ENCODE measurements around the gene GNA12.

GNA12 gene

GRCh38 chr7:2802101-2802500, 42.0 kb downstream of the GNA12 start:
- H3K4me3 ChIP-seq (ENCODE audit: low read length in 2 of 2) = no peak overlapping the region
- H3K27me3 ChIP-seq (ENCODE audit: control insufficient read depth in 3 of 3, insufficient read depth in 3 of 3, low read depth in 1 of 3, low read length in 3 of 3) = no peaks in the 10 kb centered on the region
- H2BK12ac ChIP-seq (ENCODE audit: low read length) = no peak overlapping the region
- H3K9me3 ChIP-seq (replicated peaks in 1 of 2; ENCODE audit: control insufficient read depth in 2 of 2, insufficient read depth in 1 of 2, low read depth in 1 of 2, low read length in 2 of 2) = peaks cover 0 to 3% of the 10 kb centered on the region in 2 donors
- no peak overlapping the region for H2BK120ac ChIP-seq (ENCODE audit: low read depth, low read length)
- peaks cover 3 to 10% of the 10 kb centered on the region in 2 donors for H3K4me1 ChIP-seq (ENCODE audit: control insufficient read depth in 2 of 2, insufficient read depth in 1 of 2, low read depth in 1 of 2, low read length in 2 of 2)
- peaks cover 3% of the 10 kb centered on the region for H3K79me1 ChIP-seq (ENCODE audit: low read depth, low read length)
- 100% methylated on average over 1 of the region's 2 CpGs; no CpG with 5 or more reads in 1 of the 2 donors for WGBS, 2 donors (ENCODE audit: extremely low coverage in 2 of 2, insufficient read length in 2 of 2, insufficient replicate concordance in 1 of 2)
- no peak overlapping the region for H3K23ac ChIP-seq (ENCODE audit: low read depth, low read length, poor library complexity)
- H3K36me3 ChIP-seq (replicated peaks in 1 of 2; ENCODE audit: control insufficient read depth in 2 of 2, insufficient read depth in 2 of 2, low read length in 2 of 2) = no peaks in the 10 kb centered on the region
- no peak overlapping the region for H3K4me2 ChIP-seq (ENCODE audit: insufficient read depth, low read length, poor library complexity, severe bottlenecking)
- no peak overlapping the region for H2BK5ac ChIP-seq (ENCODE audit: low read length)
- H3K4ac ChIP-seq (ENCODE audit: low read length) = no peak overlapping the region
- DNase-seq (ENCODE audit: low spot score) = no peak
- H3K27ac ChIP-seq (replicated peaks; ENCODE audit: low read length) = no peak overlapping the region
- no peak overlapping the region for H4K91ac ChIP-seq (ENCODE audit: low read depth, low read length, poor library complexity)
- no peak overlapping the region for H3K18ac ChIP-seq (ENCODE audit: low read length)
- H3K14ac ChIP-seq (ENCODE audit: low read length) = no peak overlapping the region
- no peak overlapping the region for H3K9ac ChIP-seq (ENCODE audit: low read depth, low read length, poor library complexity)
- H2AFZ ChIP-seq (ENCODE audit: low read length) = no peak overlapping the region
- no peak overlapping the region for H2BK15ac ChIP-seq (ENCODE audit: low read length)
- no peak overlapping the region for H2AK5ac ChIP-seq (ENCODE audit: low read depth, low read length)
- H4K8ac ChIP-seq (ENCODE audit: low read depth, low read length) = no peak overlapping the region

- Histone ChIP-seq H3K9me3 (replicated peaks in 1 of 2; ENCODE audit: control insufficient read depth in 2 of 2, insufficient read depth in 1 of 2, low read depth in 1 of 2, low read length in 2 of 2) (peaks cover 0 to 3% of the 10 kb centered on the region in 2 donors), H3K4me1 (ENCODE audit: control insufficient read depth in 2 of 2, insufficient read depth in 1 of 2, low read depth in 1 of 2, low read length in 2 of 2) (peaks cover 3 to 10% of the 10 kb centered on the region in 2 donors)
These were observed 43.0 kb downstream of the GNA12 start for GRCh38 chr7:2800931-2801688.

GRCh38 chr7:2800220-2800930, 43.7 kb downstream of the GNA12 start:
- Histone ChIP-seq H3K27me3 (ENCODE audit: control insufficient read depth in 3 of 3, insufficient read depth in 3 of 3, low read depth in 1 of 3, low read length in 3 of 3) (no peaks in the 10 kb centered on the region), H3K4ac (ENCODE audit: low read length) (no peak overlapping the region), H3K14ac (ENCODE audit: low read length) (no peak overlapping the region), H2BK5ac (ENCODE audit: low read length) (no peak overlapping the region), H3K18ac (ENCODE audit: low read length) (no peak overlapping the region), H2BK120ac (ENCODE audit: low read depth, low read length) (no peak overlapping the region), H3K9me3 (replicated peaks in 1 of 2; ENCODE audit: control insufficient read depth in 2 of 2, insufficient read depth in 1 of 2, low read depth in 1 of 2, low read length in 2 of 2) (peaks cover 0 to 3% of the 10 kb centered on the region in 2 donors), H3K4me2 (ENCODE audit: insufficient read depth, low read length, poor library complexity, severe bottlenecking) (no peak overlapping the region), H4K8ac (ENCODE audit: low read depth, low read length) (no peak overlapping the region), H2BK12ac (ENCODE audit: low read length) (no peak overlapping the region), H3K23ac (ENCODE audit: low read depth, low read length, poor library complexity) (no peak overlapping the region), H2BK15ac (ENCODE audit: low read length) (no peak overlapping the region), H4K91ac (ENCODE audit: low read depth, low read length, poor library complexity) (no peak overlapping the region), H3K79me1 (ENCODE audit: low read depth, low read length) (peaks cover 5% of the 10 kb centered on the region), H3K4me1 (ENCODE audit: control insufficient read depth in 2 of 2, insufficient read depth in 1 of 2, low read depth in 1 of 2, low read length in 2 of 2) (peaks cover 3 to 10% of the 10 kb centered on the region in 2 donors), H3K9ac (ENCODE audit: low read depth, low read length, poor library complexity) (no peak overlapping the region), H2AFZ (ENCODE audit: low read length) (no peak overlapping the region), H2AK5ac (ENCODE audit: low read depth, low read length) (no peak overlapping the region), H3K27ac (replicated peaks; ENCODE audit: low read length) (no peak overlapping the region), H3K36me3 (replicated peaks in 1 of 2; ENCODE audit: control insufficient read depth in 2 of 2, insufficient read depth in 2 of 2, low read length in 2 of 2) (no peaks in the 10 kb centered on the region), H3K4me3 (ENCODE audit: low read length in 2 of 2) (no peak overlapping the region)
- no peak for DNase-seq (ENCODE audit: low spot score)
- no CpG with 5 or more reads among the region's 14 CpGs for WGBS, 2 donors (ENCODE audit: extremely low coverage in 2 of 2, insufficient read length in 2 of 2, insufficient replicate concordance in 1 of 2)

More at GRCh38 chr7:2800931-2801688, 43.0 kb downstream of the GNA12 start:
- Histone ChIP-seq H4K91ac (ENCODE audit: low read depth, low read length, poor library complexity) (no peak overlapping the region), H3K9ac (ENCODE audit: low read depth, low read length, poor library complexity) (no peak overlapping the region), H3K18ac (ENCODE audit: low read length) (no peak overlapping the region), H2BK5ac (ENCODE audit: low read length) (no peak overlapping the region), H3K36me3 (replicated peaks in 1 of 2; ENCODE audit: control insufficient read depth in 2 of 2, insufficient read depth in 2 of 2, low read length in 2 of 2) (no peaks in the 10 kb centered on the region), H2BK12ac (ENCODE audit: low read length) (no peak overlapping the region), H3K4ac (ENCODE audit: low read length) (no peak overlapping the region), H3K14ac (ENCODE audit: low read length) (no peak overlapping the region), H2AFZ (ENCODE audit: low read length) (no peak overlapping the region), H3K4me2 (ENCODE audit: insufficient read depth, low read length, poor library complexity, severe bottlenecking) (no peak overlapping the region), H3K4me3 (ENCODE audit: low read length in 2 of 2) (no peak overlapping the region), H3K27ac (replicated peaks; ENCODE audit: low read length) (no peak overlapping the region), H3K27me3 (ENCODE audit: control insufficient read depth in 3 of 3, insufficient read depth in 3 of 3, low read depth in 1 of 3, low read length in 3 of 3) (no peaks in the 10 kb centered on the region), H2AK5ac (ENCODE audit: low read depth, low read length) (no peak overlapping the region), H4K8ac (ENCODE audit: low read depth, low read length) (no peak overlapping the region), H3K79me1 (ENCODE audit: low read depth, low read length) (peaks cover 5% of the 10 kb centered on the region), H2BK15ac (ENCODE audit: low read length) (no peak overlapping the region), H3K23ac (ENCODE audit: low read depth, low read length, poor library complexity) (no peak overlapping the region), H2BK120ac (ENCODE audit: low read depth, low read length) (no peak overlapping the region)
- WGBS, 2 donors (ENCODE audit: extremely low coverage in 2 of 2, insufficient read length in 2 of 2, insufficient replicate concordance in 1 of 2) = no CpG with 5 or more reads among the region's 16 CpGs
- DNase-seq (ENCODE audit: low spot score) = no peak

GRCh38 chr7:2799253-2799652, 44.9 kb downstream of the GNA12 start:
- Histone ChIP-seq H3K4ac (ENCODE audit: low read length) (no peak overlapping the region), H2BK15ac (ENCODE audit: low read length) (no peak overlapping the region), H2AK5ac (ENCODE audit: low read depth, low read length) (no peak overlapping the region), H3K18ac (ENCODE audit: low read length) (no peak overlapping the region), H3K4me2 (ENCODE audit: insufficient read depth, low read length, poor library complexity, severe bottlenecking) (no peak overlapping the region), H3K14ac (ENCODE audit: low read length) (no peak overlapping the region), H4K91ac (ENCODE audit: low read depth, low read length, poor library complexity) (no peak overlapping the region), H3K4me3 (ENCODE audit: low read length in 2 of 2) (no peak overlapping the region), H4K8ac (ENCODE audit: low read depth, low read length) (no peak overlapping the region), H2BK12ac (ENCODE audit: low read length) (no peak overlapping the region), H3K79me1 (ENCODE audit: low read depth, low read length) (peaks cover 5% of the 10 kb centered on the region), H3K9me3 (replicated peaks in 1 of 2; ENCODE audit: control insufficient read depth in 2 of 2, insufficient read depth in 1 of 2, low read depth in 1 of 2, low read length in 2 of 2) (peaks cover 0 to 3% of the 10 kb centered on the region in 2 donors), H3K9ac (ENCODE audit: low read depth, low read length, poor library complexity) (no peak overlapping the region), H2BK120ac (ENCODE audit: low read depth, low read length) (no peak overlapping the region), H3K4me1 (ENCODE audit: control insufficient read depth in 2 of 2, insufficient read depth in 1 of 2, low read depth in 1 of 2, low read length in 2 of 2) (peaks cover 3 to 10% of the 10 kb centered on the region in 2 donors), H3K23ac (ENCODE audit: low read depth, low read length, poor library complexity) (no peak overlapping the region), H2AFZ (ENCODE audit: low read length) (no peak overlapping the region), H3K27me3 (ENCODE audit: control insufficient read depth in 3 of 3, insufficient read depth in 3 of 3, low read depth in 1 of 3, low read length in 3 of 3) (no peaks in the 10 kb centered on the region), H2BK5ac (ENCODE audit: low read length) (no peak overlapping the region), H3K27ac (replicated peaks; ENCODE audit: low read length) (no peak overlapping the region), H3K36me3 (replicated peaks in 1 of 2; ENCODE audit: control insufficient read depth in 2 of 2, insufficient read depth in 2 of 2, low read length in 2 of 2) (peaks cover 0 to 10% of the 10 kb centered on the region in 2 donors)
- no peak for DNase-seq (ENCODE audit: low spot score)
- WGBS, 2 donors (ENCODE audit: extremely low coverage in 2 of 2, insufficient read length in 2 of 2, insufficient replicate concordance in 1 of 2) = no CpG with 5 or more reads among the region's 4 CpGs

All from neuronal stem cell (in vitro differentiated cells).